ENCODE results near the gene TLX2.

Gene TLX2

DNA sequence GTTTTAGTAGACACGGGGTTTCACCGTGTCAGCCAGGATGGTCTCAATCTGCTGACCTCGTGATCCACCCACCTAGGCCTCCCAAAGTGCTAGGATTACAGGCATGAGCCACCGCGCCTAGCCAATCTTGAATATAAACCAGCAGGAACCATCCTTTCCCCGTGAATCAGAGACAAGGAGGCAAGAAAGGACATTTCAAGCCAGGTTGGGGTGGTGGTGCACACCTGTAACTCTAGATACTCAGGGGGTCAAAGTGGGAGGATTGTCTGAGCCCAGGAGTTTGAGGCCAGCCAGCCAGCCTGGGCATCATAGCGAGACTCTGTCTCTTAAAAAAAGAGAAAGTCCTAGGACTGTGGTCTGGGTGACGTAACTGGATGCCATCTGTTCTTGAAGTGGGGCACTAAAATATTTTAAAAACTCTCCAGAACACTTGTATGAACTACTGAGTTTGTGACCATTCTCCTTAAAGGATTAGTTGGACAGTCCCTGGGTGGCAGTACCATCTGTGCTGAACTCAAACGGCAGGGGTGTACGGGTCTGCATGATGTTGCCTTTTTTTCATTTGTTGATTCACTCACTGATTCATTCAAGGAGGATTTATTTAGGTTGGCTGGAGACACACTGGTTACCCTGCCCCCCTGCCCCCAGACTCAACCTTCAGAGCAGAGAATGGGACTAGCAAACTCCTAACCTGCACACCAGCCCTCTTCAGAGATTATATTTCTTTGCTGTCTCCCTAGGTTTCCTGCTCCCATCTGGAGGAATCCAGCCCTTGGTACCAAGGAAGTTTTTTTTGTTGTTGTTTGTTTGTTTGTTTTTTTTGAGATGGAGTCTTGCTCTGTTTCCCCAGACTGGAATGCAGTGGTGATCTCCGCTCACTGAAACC, 2.9 kb upstream of the TLX2 start:
- in situ Hi-C loops (cut with HindIII; ENCODE audit: low sequenced_read_pairs), result no loop called here

DNA sequence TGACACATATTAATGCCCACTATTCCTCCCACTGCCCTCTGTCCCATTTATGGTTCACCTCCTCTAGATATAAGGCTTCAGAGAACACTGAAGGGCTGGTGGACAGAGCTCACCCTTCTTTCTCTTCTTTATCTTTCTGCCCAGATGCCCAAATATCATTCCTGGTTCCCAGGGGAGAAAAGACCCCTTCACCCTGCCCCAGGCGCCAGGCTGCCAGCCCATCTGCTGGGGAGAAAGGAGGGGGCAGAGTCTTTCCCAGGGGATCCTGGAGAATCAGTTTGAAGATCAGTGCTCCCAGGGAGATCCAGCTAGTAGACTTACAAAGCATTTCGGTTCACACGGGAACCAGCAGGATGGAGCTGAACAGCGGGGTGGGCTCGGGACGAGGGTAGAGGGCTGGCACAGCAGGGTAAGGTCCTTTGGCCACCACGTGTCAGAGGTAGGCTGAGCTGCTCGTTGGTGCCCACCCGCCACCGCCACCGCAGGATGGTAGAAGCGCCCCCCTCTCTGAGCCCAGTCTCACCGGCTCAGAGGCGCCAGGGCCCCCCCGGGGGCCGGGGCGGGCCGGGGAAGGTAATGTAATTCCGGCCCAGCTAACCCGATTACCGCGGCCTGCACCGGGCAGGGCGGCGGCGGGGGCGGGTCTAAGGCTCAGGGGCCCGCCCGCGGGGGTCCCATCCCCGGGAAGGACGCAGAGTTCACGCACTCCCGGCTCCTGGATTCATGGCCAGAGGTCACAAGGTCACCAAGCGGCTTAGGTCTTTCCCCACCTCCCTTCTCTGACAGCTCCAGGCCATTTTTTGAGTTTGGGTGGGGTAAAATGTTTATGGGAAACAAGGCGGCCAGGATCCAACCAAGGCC, 1.3 kb upstream of the TLX2 start:
- in situ Hi-C loops (cut with HindIII; ENCODE audit: low sequenced_read_pairs), result no loop called here

DNA sequence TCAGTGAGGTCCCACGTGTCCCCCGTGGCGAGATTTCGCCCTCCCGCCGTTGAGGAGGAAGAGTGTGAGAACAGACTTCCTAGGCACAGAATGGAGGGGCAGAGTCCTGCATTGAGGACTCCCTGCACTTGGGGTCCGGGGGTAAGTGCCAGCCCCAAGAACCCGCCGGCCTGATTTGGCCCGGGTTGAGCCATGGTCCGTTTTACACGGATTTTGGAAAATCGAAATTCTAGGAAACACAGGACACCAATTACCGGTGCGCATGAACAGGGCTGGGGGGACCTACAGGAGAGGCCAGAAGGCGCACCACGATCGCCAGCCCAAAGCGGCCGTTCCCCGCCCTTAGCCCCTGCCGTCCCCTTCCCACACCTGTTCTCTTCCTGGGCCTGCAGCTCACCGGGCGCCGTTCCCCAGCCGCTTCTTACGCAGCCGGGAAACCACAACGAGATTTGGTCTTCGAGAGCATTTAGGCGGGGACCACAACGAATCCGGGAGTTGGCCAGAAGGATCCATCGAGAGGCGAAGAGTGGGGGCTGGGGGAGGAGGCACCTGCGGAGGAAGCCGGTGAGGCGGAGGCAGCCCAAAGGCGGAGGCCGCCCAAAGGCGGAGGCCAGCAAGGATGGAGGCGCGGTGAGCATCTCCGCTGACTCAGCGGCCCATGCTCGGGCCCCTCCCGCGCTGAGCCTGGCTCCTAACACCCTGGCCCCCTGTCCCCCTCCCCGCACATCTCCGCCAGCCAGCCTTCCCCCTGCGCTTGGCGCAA, 464 bp upstream of the TLX2 start:
- in situ Hi-C loops (cut with HindIII; ENCODE audit: low sequenced_read_pairs), result no loop called here

DNA sequence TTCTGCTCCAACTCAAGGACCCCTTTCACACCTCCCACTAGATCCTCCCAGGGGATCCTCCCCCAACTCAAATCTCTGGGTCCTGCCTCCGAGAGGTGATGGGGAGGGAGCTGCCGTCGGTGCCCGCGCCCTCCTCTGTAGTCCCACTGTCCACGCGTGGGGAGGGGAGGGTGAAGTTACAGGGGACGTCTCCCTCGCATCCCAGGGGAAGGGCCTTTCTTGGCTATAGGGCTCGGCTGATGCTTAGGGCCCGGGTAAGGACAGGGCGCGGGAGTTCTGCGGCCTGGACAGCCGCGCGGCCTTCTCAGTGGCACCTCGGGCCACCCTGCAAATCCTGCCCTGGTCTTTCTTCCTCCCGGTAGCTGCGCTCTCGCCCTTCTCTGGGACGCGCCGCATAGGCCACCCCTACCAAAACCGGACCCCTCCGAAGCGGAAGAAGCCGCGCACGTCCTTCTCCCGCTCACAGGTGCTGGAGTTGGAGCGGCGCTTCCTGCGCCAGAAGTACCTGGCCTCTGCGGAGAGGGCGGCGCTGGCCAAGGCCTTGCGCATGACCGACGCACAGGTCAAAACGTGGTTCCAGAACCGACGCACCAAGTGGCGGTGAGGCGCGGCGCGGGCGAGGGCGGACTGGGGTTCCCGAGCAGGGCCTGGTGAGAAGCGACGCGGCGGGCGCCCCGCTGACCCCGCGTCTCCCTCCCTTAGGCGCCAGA, 1.2 kb downstream of the TLX2 start:
- in situ Hi-C loops (cut with HindIII; ENCODE audit: low sequenced_read_pairs), result no loop called here

DNA sequence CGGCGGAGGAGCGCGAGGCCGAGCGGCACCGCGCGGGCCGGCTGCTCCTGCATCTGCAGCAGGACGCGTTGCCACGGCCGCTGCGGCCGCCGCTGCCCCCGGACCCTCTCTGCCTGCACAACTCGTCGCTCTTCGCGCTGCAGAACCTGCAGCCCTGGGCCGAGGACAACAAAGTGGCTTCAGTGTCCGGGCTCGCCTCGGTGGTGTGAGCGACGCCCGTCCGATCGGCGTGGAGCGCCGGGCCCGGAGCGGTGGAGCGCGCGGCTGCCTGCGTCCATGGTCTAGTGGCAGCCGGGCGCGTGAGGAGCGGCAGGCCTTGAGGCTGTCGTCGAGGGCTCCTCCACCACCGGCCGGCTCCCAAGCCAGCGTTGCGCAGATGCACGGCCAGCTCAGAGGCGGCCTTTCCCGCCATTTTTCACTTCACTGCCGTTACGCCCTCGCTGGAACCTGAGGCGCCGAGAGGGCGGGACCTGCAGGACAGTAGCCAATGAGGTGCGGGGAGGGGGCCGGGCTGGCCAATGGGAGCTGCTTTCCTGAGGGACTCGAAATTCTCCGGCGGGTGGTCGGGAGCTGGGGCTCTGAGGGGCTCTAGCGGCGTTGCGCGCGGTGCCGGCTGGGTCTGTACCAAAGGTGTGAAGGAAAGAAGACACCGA, 1.9 kb downstream of the TLX2 start:
- in situ Hi-C loops (cut with HindIII; ENCODE audit: low sequenced_read_pairs), result no loop called here

DNA sequence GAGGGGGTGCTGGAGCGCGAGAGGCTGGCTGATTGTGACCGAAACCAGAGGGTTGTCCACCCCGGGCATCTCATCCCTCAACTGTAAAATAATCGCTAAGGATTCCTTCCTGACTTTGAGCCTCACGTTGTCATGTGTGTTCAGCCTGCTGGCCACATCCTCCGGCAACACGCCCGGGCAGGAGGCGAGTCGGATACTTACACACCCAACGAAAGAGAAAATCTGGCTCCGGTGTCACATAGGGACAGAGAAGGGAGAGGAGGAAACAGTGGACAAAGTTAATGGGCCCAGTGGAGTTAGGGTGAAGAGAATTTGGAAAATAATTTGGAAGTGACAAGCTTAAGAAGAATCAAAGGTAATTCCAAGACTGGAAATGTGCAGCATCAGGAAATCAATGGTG, 2.4 kb downstream of the TLX2 start:
- in situ Hi-C loops (cut with HindIII; ENCODE audit: low sequenced_read_pairs), result no loop called here

DNA sequence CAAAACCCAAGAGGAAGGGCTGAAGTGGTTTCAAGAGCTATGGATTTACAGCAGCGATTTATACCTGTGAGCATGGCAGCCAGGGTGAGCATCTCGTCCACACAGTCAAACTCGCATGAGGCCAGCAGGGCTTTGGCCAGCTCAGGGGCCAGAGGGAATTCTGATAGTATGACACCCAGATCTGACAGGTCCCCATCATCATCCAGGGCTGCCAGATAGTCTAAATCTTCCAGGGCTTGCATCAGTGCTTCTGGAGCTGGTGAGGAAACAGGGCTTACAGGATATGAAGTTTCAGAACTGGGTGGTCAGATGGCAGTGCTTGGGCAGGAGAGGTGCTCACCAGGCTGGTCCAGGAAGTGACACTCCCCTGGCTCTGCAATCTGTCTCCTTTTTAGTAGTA, 8.3 kb downstream of the TLX2 start:
- in situ Hi-C loops (cut with HindIII; ENCODE audit: low sequenced_read_pairs), result no loop called here

DNA sequence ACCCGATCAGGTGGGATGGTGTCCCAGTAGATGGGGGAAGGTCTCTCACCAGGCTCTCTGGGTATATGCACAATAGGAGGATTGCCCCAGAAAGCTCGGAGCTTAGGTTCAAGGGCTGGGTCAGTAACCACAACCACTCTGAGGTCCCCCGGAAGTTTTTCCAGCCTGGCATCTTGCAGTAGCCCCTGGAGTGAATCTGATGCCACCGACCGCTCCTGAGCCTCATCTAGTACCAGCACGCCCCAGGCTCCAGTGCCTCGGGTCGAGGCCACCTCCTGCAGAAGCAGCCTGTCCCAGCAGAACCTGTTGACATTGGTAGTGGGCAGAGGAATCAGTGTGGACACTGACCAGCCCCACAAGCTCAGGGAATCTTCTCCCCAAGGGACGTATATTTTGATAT, 9.8 kb downstream of the TLX2 start:
- in situ Hi-C loops (cut with HindIII; ENCODE audit: low sequenced_read_pairs), result no loop called here

DNA sequence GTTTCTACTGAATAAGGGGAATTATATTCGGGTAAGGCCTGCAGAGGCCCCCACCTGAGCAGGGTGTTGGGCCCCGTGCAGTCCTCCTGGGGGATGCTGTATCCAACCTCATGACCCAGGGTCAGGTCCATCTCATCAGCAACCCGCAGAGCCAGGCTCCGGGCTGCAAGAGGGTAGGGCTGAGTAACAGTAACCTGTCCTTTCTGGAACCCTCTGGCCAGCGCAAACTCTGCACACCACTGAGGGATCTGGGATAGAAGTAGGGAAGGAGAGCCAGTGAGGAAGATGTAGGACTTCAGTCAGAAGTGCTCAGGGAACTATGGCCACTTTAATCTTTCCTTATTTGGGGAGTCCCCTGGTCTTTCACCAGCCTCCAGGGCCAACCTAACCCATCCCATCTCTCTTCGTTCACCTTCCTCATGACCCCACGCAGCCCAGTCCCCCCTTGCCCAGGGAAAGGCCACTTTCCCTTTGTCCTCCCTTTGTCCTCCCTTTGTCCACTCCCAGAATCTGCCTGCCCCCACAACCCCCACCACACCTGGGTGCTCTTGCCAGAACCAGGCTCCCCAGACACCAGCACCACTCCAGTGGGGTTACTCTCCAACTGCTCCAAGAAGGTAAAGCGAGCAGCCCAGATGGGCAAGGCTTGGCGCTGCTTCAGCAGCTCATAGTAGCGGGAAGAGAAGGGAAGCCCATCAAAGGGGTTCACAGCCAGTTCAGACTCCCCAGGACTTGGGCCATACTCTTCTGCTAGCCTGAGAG, 10.9 kb downstream of the TLX2 start:
- in situ Hi-C loops (cut with HindIII; ENCODE audit: low sequenced_read_pairs), result no loop called here

DNA sequence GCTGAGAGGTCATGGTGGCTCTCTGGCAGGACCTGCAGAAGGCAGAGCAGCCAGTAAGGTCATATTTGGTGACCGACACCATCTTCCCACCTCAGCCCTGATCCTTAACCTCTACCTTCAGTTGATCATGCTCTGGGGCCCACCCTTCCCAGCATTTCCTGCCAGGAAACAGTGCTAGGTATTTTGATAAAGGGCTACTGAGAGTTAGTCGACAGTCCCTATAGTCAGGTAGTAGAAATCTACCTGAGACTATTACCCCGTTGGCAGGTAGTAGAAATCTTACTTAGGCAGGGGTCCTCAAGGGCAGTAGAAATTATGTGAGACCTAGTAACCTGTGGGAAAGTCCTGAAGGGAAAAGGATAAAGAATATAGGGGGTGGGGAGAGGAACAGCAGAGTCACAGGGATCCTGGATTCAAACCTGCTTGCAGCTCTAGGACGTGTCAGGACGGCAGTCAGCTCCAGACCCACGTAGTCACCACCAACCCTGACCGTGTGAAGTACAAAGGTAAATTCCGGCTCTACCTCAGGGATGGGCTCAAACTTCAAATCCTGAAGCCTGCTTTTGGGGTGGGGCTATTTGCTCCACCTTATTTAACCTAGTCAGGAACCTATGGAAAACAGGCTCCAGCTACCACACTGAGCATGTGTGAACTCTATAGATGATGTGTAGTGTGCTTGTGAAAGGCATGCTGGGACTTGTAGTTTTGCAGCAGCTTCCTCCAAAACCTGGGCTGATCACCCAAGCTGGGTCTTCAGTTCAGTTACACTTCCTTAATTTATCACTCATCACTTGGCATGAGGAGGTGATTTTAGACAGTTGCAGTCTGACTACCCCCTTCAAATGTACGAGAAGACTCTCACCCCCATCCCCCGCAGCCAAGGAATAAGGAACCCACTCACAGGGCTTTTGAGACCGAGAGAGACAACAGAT, 11.7 kb downstream of the TLX2 start, which contains the start of gene DQX1:
Gene DQX1 (minus strand): TSS at position 515 of the 932 bp plus-strand sequence. CDS start 502 bp downstream, at position 13.
- in situ Hi-C loops (cut with HindIII; ENCODE audit: low sequenced_read_pairs), result no loop called here

DNA sequence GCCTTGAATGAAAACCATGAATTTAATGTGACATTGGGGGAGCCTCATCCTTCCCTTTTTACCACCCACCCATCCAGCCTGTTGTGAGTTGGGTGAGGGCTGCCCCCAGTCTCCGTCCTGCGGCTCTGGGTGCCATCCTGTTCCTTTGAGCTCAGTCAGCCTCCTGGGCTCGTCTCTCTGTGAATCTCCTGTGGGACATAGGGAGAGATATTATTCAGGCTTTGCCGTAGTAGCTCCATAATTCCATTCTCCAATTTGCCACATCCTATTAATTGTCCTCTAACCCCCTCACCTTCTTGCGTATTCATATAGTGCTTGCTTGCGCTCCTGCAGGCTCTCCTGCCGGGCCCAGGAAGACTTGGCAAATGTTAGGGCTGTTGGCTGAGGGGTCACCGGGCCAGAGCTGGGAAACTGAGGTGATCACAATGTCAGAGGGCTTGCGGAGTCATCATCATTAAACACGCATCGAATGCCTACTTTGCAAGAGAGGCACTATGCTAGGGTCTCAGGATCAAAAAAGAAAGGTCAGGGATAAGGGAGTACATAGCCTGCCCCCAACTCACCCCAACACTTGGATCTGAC, 12.5 kb downstream of the TLX2 start:
- in situ Hi-C loops (cut with HindIII; ENCODE audit: low sequenced_read_pairs), result no loop called here

DNA sequence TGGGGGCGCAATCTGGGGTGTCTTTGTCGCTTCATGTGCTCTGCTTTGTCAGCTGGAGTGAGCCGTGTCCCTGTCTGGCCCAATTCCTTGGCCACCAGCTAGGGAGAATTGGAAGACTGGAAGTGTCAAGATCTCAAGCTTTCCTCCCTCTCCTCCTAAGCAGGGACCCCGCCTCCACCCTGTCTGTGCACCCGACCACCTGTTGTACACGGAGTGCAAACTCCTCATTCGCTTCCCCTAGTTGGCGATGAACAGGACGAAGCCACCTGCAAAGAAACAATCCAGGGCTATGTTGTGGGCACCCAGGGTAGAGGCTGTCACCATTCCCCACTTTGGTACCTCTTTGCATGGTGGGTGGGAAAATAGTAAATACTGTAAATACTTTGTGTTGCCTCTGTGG, 13.5 kb downstream of the TLX2 start:
- in situ Hi-C loops (cut with HindIII; ENCODE audit: low sequenced_read_pairs), result no loop called here

DNA sequence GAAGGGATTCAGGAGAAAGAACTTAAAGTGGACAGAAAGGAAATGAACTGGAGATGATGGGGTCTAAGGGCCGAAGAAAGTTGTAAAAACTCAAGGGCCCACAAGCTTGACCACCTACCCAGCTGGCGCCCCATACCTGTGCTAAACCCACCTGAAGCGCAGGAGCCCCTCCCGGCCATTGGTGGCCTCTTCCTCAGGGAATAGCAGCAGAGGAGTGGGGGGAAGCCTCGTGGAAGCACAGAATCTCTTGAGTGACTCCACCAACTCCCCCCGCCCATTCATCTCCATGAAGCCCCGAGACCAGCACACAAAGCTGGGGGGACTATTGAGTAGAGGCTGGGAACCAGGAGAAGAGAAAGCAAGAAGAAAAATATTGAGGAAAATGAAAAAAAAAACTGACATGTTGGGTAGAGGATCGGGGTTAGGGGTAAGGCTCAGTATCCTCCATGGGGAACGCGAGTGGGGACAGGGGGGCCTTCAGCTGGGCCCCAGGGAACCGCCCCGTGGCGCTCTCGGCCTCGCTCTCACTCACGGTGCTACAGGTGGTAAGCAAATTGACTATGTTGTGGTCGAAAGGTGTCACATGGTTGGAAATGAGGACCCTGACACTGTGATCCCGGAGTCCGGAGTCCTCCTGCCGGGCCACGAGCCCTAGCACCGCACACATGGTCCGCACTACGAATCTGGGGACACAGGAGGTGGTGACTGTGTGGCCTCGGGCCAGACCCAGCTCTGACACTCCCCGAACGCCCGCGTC, 14.5 kb downstream of the TLX2 start:
- in situ Hi-C loops (cut with HindIII; ENCODE audit: low sequenced_read_pairs), result no loop called here

DNA sequence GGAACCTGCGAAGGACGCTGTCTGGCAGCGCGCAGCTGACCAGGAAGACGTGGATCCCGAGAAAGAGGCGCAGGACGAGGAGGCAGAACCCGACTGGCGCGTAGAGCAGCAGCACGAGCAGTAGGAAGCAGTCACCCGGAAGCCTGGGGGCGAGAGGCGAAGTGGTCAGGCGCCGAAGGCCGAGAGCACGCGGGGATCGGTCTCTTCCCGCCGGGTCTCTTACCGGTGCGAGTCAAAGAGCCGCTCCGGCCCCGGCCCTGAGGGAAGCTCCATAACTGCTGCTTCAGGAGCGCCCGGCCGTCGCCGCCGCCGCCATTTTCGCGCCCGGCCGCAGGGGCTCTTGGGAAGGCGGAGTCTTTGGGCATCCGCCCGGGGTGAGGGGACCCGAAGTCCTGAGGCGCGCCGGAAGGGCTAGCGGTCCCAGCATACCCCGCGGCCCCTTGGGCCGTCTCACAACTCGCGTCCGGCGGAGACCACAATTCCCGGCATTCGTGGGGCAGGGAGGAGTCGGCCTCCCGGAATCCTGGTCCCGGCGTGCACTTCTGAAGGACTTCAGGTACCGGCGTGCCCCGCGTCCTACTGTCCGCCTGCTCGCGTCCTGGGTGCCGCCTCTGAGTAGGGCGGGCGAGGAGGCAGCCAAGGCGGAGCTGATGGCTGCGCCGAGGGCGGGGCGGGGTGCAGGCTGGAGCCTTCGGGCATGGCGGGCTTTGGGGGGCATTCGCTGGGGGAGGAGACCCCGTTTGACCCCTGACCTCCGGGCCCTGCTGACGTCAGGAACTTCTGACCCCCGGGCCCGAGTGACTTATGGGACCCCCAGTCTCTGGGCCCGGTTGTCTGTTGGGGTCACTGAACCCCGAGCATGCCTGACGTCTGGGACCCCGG, 15.3 kb downstream of the TLX2 start, which contains the start of the genes AUP1 and HTRA2:
Gene AUP1 (minus strand): TSS at position 350 of the 882 bp plus-strand sequence. CDS start 77 bp downstream, at position 273.
Gene HTRA2 (plus strand): TSS at position 577 of the 882 bp plus-strand sequence. CDS start 74 bp downstream, at position 651.
- in situ Hi-C loops (cut with HindIII; ENCODE audit: low sequenced_read_pairs), result no loop called here

DNA sequence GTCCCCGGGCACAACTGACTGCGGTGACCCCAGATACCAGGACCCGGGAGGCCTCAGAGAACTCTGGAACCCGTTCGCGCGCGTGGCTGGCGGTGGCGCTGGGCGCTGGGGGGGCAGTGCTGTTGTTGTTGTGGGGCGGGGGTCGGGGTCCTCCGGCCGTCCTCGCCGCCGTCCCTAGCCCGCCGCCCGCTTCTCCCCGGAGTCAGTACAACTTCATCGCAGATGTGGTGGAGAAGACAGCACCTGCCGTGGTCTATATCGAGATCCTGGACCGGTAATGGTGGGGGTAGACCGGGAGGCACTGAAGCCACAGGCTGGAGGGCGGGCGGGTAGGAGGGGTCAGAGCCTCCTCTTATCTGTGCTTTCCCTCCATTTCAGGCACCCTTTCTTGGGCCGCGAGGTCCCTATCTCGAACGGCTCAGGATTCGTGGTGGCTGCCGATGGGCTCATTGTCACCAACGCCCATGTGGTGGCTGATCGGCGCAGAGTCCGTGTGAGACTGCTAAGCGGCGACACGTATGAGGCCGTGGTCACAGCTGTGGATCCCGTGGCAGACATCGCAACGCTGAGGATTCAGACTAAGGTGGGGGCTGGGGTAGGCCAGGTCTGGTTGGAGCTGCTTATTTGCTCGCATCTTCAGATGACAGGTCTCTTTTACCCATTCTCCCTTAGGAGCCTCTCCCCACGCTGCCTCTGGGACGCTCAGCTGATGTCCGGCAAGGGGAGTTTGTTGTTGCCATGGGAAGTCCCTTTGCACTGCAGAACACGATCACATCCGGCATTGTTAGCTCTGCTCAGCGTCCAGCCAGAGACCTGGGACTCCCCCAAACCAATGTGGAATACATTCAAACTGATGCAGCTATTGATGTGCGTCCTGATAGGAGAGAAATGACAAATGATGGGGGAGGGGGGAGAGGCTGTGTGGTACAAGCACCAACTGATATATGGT, 16.3 kb downstream of the TLX2 start:
- in situ Hi-C loops (cut with HindIII; ENCODE audit: low sequenced_read_pairs), result no loop called here

Measured in DLD1 (cell line).